GM12878 (cell line): ENCODE measurements around the gene LHB. TPM values are rescaled to one million over a fixed set of nuclear protein-coding genes. Genes with fewer than 3 reads are reported as not detected.

Experiments used
- ATAC-seq: fragments of 200-7000 bp; cut with Tn5 transposase; 3 replicates; pipeline ENCODE4 v1.9.1; 2020; ENCODE audit warnings: mild to moderate bottlenecking, moderate library complexity
- BruUV-seq: library from RNA; stranded (reverse); fragments of 400-500 nt; replicated peaks from 2 replicates; lab custom pipeline; 2021; lab: Mats Ljungman, UMichigan
- CTCF ChIA-PET: fragments of 300-600 bp; sonication (Branson Sonifier 250); formaldehyde crosslinking; extraction: SDS; loops from one replicate; lab custom pipeline; 2021; ENCODE audit warnings: inconsistent platforms; lab: Yijun Ruan, JAX
- POLR2A ChIA-PET: fragments of 350-600 bp; formaldehyde crosslinking; extraction: SDS; loops from one replicate; lab custom pipeline; 2021; ENCODE audit warnings: inconsistent platforms; lab: Charles Lee
- RAD21 ChIA-PET: fragments of 300-600 bp; sonication (Branson Sonifier 250); formaldehyde crosslinking; loops from one replicate; lab custom pipeline; 2023; ENCODE audit warnings: antibody characterized with exemption; ENCODE audit not compliant: unreplicated experiment; lab: Charles Lee
- SMC1A ChIA-PET: fragments of 300-600 bp; sonication (Branson Sonifier 250); formaldehyde crosslinking; loops from one replicate; lab custom pipeline; 2023; ENCODE audit not compliant: unreplicated experiment, uncharacterized antibody; lab: Charles Lee
- DNase-seq: peaks from one replicate; pipeline ENCODE4 v3.0.0-alpha.2; 2011; ENCODE audit warnings: low read depth, low spot score
- FAIRE-seq: peaks from 3 replicates; lab custom pipeline; 2011; peaks lifted over from hg19 to GRCh38; lab: Jason Lieb, UNC
- H2AFZ ChIP-seq: 2 replicates; pipeline ENCODE4 v1.6.0; 2011; ENCODE audit warnings: low read depth, low read length, control low read depth; ENCODE audit not compliant: control insufficient read depth
- H3K27ac ChIP-seq: 2 replicates; pipeline ENCODE4 v1.5.1; 2011; ENCODE audit warnings: control low read depth; ENCODE audit not compliant: control insufficient read depth, insufficient read depth
- H3K27me3 ChIP-seq, 2 experiments: replicated peaks in 1 of 2; 2 replicates each; pipeline versions ENCODE4 v1.6.0 to v1.6.1; 2011; ENCODE audit warnings: low read length in 1 of 2; ENCODE audit not compliant: control insufficient read depth in 2 of 2, insufficient read depth in 2 of 2
- H3K36me3 ChIP-seq, 2 experiments: 2 replicates each; pipeline ENCODE4 v1.5.1; 2011; ENCODE audit warnings: low read length in 1 of 2; ENCODE audit not compliant: control insufficient read depth in 2 of 2, insufficient read depth in 2 of 2
- H3K4me1 ChIP-seq: 2 replicates; pipeline ENCODE4 v1.6.1; 2011; ENCODE audit warnings: mild to moderate bottlenecking, low read length, moderate library complexity, mixed read lengths; ENCODE audit not compliant: control insufficient read depth, insufficient read depth
- H3K4me2 ChIP-seq: 2 replicates; pipeline ENCODE4 v1.6.0; 2011; ENCODE audit warnings: control low read depth; ENCODE audit not compliant: control insufficient read depth, insufficient read depth
- H3K4me3 ChIP-seq: fragments of 200-600 bp; sonication (generic); 2 replicates; pipeline ENCODE4 v1.5.1; 2016
- H3K79me2 ChIP-seq: 2 replicates; pipeline ENCODE4 v1.6.0; 2011; ENCODE audit warnings: low read length; ENCODE audit not compliant: control insufficient read depth, insufficient read depth
- H3K9ac ChIP-seq: 2 replicates; pipeline ENCODE4 v1.8.0; 2011; ENCODE audit warnings: low read length, control low read depth, mixed read lengths; ENCODE audit not compliant: control insufficient read depth, insufficient read depth
- H3K9me3 ChIP-seq: replicated peaks from 3 replicates; pipeline ENCODE4 v1.5.1; 2011; ENCODE audit warnings: mild to moderate bottlenecking, low read length; ENCODE audit not compliant: control insufficient read depth, insufficient read depth
- H4K20me1 ChIP-seq: 2 replicates; pipeline ENCODE4 v1.6.0; 2011; ENCODE audit not compliant: control insufficient read depth, insufficient read depth
- ASH2L ChIP-seq: fragments of 300-600, 200-600 bp; sonication (generic); IDR thresholded peaks from 2 replicates; pipeline ENCODE4 v1.6.1; 2017; ENCODE audit warnings: low read depth, mild to moderate bottlenecking, borderline replicate concordance
- CBX5 ChIP-seq: sonication (generic); IDR thresholded peaks from 2 replicates; pipeline ENCODE4 v1.6.1; 2016; ENCODE audit warnings: low read depth, moderate library complexity, mild to moderate bottlenecking, inconsistent platforms
- CEBPZ ChIP-seq: fragments of 150-350 bp; IDR thresholded peaks from 2 replicates; pipeline ENCODE4 v1.6.1; 2016; ENCODE audit warnings: low read depth, low read length
- CREB1 ChIP-seq: IDR thresholded peaks from 2 replicates; pipeline ENCODE4 v1.6.1; 2012; ENCODE audit warnings: low read depth, mild to moderate bottlenecking, inconsistent platforms
- FOXK2 ChIP-seq: fragments of 450-650 bp; IDR thresholded peaks from 2 replicates; pipeline ENCODE4 v1.6.1; 2017; ENCODE audit warnings: mild to moderate bottlenecking, moderate library complexity
- NFXL1 ChIP-seq: fragments of 450-650 bp; IDR thresholded peaks from 2 replicates; pipeline ENCODE4 v1.6.1; 2017; ENCODE audit warnings: antibody characterized with exemption, mild to moderate bottlenecking, borderline replicate concordance
- POLR2A ChIP-seq: IDR thresholded peaks from 2 replicates; pipeline ENCODE4 v1.6.1; 2011; ENCODE audit warnings: low read depth, mild to moderate bottlenecking, low read length
- RELB ChIP-seq: fragments of 450-650 bp; IDR thresholded peaks from 2 replicates; pipeline ENCODE4 v1.6.1; 2017; ENCODE audit warnings: low read depth, mild to moderate bottlenecking, moderate library complexity
- RUNX3 ChIP-seq: IDR thresholded peaks from 2 replicates; pipeline ENCODE4 v1.6.1; 2012; ENCODE audit warnings: low read length, inconsistent platforms
- TAF1 ChIP-seq: IDR thresholded peaks from 2 replicates; pipeline ENCODE4 v1.6.1; 2011; ENCODE audit warnings: mild to moderate bottlenecking, low read depth, low read length, borderline replicate concordance
- TCF7 ChIP-seq: IDR thresholded peaks from 2 replicates; pipeline ENCODE4 v1.6.1; 2014; ENCODE audit warnings: antibody characterized with exemption, borderline replicate concordance
- ZNF207 ChIP-seq: fragments of 450-650 bp; IDR thresholded peaks from 2 replicates; pipeline ENCODE4 v1.6.1; 2014; ENCODE audit warnings: antibody characterized with exemption, mild to moderate bottlenecking, borderline replicate concordance
- ZNF217 ChIP-seq: fragments of 450-650 bp; IDR thresholded peaks from 2 replicates; pipeline ENCODE4 v1.6.1; 2017; ENCODE audit warnings: antibody characterized with exemption, mild to moderate bottlenecking
- ZSCAN29 ChIP-seq: fragments of 450-650 bp; IDR thresholded peaks from 2 replicates; pipeline ENCODE4 v1.6.1; 2017; ENCODE audit warnings: mild to moderate bottlenecking, moderate library complexity
- WGBS: methylation state at CpG from one replicate; pipeline ENCODE4 v1.1.6; 2016; ENCODE audit warnings: low lambda C conversion rate; ENCODE audit not compliant: insufficient replicate concordance, insufficient coverage; ENCODE audit errors: missing lambda C conversion rate; 5-methylcytosine and 5-hydroxymethylcytosine counted together
- in situ Hi-C: fragments of 300-500 bp; cut with MboI; formaldehyde crosslinking; loops from 9 replicates; pipeline ENCODE4 v1.14.3; 2018; ENCODE audit warnings: mixed read lengths
- intact Hi-C: fragments of 100-400 bp; cut with micrococcal nuclease; formaldehyde crosslinking; loops from one replicate; pipeline ENCODE4 v1.14.2; 2022; ENCODE audit not compliant: unreplicated experiment
- polyA plus RNA-seq, 11 experiments: library from polyadenylated mRNA; depleted of rRNA in 4 of 11; unstranded in 6 of 11; stranded (reverse) in 5 of 11; fragments of >200 nt; fragmentation: Nextera tagmentation in 4 of 11; fragmentation: Illumina TruSeq in 1 of 11; extraction: Ambion mirVana in 4 of 11; extraction: Trizol in 1 of 11; gene quantifications; 1 replicate in 1 of 11; 2 replicates in 10 of 11; pipeline versions ENCODE4 v1.2.1 to v1.2.3, GENCODE V29; 2011 to 2016; ENCODE audit warnings: inconsistent platforms in 2 of 11, missing spikeins in 2 of 11, low read depth in 1 of 11
- total RNA-seq, 4 experiments: library from RNA; depleted of rRNA in 3 of 4; stranded (reverse); fragments of >200 nt in 3 of 4; fragmentation: Illumina TruSeq in 1 of 4; extraction: Trizol in 1 of 4; gene quantifications; 2 replicates each; pipeline versions ENCODE4 v1.2.1 to v1.2.3, GENCODE V29; 2013 to 2021
- TF ChIP-seq, protein P1 (sequence below): fragments of 450-650 bp; formaldehyde crosslinking; IDR thresholded peaks from 2 replicates; pipeline ENCODE4 v1.4.0; 2020; ENCODE audit warnings: mild to moderate bottlenecking, moderate library complexity

LHB gene
- total and polyA plus RNA-seq, 10 of the 15 experiments (the other 5 are each of a cell fraction or from before 2014, with no cell fraction given) = 0.20 to 0.72 (median 0.46) TPM; not detected in 5

DNA sequence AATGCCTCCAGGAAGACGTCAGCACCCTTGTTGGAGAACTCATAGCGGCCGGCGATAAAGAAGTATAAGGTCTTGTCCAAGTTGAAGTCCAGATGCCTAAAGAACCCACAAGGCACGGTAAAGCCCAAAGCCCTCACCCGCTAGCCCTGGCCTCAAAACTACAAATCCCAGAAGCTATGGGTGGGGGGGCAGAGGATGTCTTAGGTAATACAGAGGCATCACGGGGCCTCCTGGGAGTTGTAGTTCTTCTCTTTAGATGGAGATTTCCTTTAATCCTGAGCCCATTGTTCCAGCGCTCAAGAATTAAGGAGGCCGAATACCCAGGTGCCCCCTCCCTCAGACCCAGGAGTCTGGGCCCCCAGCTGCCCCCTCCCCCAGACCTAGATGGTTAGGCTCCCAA is 34.6 kb downstream of the LHB start (continued):
- TF ChIP-seq RELB (no peak), CBX5 (no peak)
- TF ChIP-seq, all 136 proteins: peak for 8

- RAD21 ChIA-PET = interaction anchor here (0.6 to 1.0 kb wide), 2 partner anchors 10 to 43 kb away, joined by 3 read pairs; no protein-coding TSS in a partner anchor
- BruUV-seq = no TSS peak
- Histone ChIP-seq H3K4me2 (no peak overlapping the region), H3K27ac (no peak overlapping the region), H2AFZ (no peak overlapping the region), H3K27me3 (no peaks in the 10 kb centered on the region), H3K9me3 (no peaks in the 10 kb centered on the region), H3K9ac (no peak overlapping the region), H3K4me1 (peaks cover 4% of the 10 kb centered on the region), H3K36me3 (peaks cover 0 to 13% of the 10 kb centered on the region in 2 experiments), H3K4me3 (no peak overlapping the region), H3K79me2 (no peaks in the 10 kb centered on the region), H4K20me1 (no peaks in the 10 kb centered on the region)
- 83% methylated on average over 2 of the region's 2 CpGs for WGBS
- no peak for FAIRE-seq
- no peak for DNase-seq
- SMC1A ChIA-PET = interaction anchor here (1.6 to 3.2 kb wide), 3 partner anchors 9 to 181 kb away, joined by 6 to 9 read pairs (median 8); partner anchors contain the start of gene RUVBL2
- CTCF ChIA-PET = interaction anchor here (1.0 to 4.4 kb wide), 3 partner anchors 16 to 181 kb away, joined by 4 to 36 read pairs (median 6); partner anchors contain the start of genes GYS1 and RUVBL2
- intact Hi-C loops (no loop called here), in situ Hi-C loops (no loop called here)
- POLR2A ChIA-PET = interaction anchor here (0.5 to 7.1 kb wide), 5 partner anchors 16 to 348 kb away, joined by 3 to 41 read pairs (median 4); partner anchors contain the start of genes GYS1, RUVBL2 and TULP2
- no peak for ATAC-seq
- TF ChIP-seq NFXL1 (no peak), CREB1 (no peak), TCF7 (no peak), TAF1 (no peak), ASH2L (no peak), POLR2A (no peak), ZNF217 (no peak), ZSCAN29 (no peak), CEBPZ (no peak), RUNX3 (no peak), FOXK2 (no peak), ZNF207 (no peak)
- TF ChIP-seq, protein P1, sequence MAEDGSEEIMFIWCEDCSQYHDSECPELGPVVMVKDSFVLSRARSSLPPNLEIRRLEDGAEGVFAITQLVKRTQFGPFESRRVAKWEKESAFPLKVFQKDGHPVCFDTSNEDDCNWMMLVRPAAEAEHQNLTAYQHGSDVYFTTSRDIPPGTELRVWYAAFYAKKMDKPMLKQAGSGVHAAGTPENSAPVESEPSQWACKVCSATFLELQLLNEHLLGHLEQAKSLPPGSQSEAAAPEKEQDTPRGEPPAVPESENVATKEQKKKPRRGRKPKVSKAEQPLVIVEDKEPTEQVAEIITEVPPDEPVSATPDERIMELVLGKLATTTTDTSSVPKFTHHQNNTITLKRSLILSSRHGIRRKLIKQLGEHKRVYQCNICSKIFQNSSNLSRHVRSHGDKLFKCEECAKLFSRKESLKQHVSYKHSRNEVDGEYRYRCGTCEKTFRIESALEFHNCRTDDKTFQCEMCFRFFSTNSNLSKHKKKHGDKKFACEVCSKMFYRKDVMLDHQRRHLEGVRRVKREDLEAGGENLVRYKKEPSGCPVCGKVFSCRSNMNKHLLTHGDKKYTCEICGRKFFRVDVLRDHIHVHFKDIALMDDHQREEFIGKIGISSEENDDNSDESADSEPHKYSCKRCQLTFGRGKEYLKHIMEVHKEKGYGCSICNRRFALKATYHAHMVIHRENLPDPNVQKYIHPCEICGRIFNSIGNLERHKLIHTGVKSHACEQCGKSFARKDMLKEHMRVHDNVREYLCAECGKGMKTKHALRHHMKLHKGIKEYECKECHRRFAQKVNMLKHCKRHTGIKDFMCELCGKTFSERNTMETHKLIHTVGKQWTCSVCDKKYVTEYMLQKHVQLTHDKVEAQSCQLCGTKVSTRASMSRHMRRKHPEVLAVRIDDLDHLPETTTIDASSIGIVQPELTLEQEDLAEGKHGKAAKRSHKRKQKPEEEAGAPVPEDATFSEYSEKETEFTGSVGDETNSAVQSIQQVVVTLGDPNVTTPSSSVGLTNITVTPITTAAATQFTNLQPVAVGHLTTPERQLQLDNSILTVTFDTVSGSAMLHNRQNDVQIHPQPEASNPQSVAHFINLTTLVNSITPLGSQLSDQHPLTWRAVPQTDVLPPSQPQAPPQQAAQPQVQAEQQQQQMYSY (CRISPR knock-in tag) = no peak
Observed at GRCh38 chr19:48977061-48977460, 39.8 kb downstream of the LHB start.
